ENCODE results near the gene LIPG.

LIPG gene

DNA sequence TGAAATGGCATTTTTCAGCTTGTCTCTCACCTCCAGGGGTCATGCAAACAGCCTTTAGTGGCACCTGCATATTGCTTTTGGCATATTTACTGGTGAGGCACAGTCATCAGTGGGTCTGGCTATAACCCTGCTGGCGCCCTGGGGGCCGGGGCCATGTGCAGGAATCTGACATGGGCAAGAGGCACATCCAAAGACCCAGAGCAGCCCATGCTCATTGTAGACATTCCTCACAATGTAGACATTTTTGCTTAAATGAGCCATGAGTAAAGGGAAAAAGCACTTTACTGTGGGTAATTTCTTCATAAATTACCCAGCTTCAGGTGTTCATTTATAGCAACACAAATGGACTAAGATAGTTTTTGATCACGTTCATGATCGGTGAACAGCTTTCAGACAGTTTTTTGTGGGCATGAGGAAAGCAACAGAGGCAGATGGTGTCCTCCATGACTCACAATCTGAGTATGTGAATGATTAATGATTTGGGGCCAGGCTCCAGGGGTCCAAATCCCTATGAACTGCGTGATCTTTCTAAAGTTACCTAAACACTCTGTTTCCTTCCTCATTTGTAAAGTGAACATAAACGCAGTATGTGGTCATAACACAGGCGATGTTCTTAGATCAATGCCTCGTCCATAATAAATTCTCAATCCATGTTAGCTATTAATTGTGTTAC, 85.8 kb downstream of the LIPG start:
- Histone ChIP-seq H3K36me3 (replicated peaks in 1 of 2; ENCODE audit: control insufficient read depth in 2 of 2, insufficient read depth in 2 of 2, low read length in 2 of 2) (no peaks in the 10 kb centered on the region), H3K27ac (replicated peaks; ENCODE audit: low read length) (no peak overlapping the region), H3K4me2 (ENCODE audit: insufficient read depth, low read length, poor library complexity, severe bottlenecking) (no peak overlapping the region), H3K4me1 (ENCODE audit: control insufficient read depth in 2 of 2, insufficient read depth in 1 of 2, low read depth in 1 of 2, low read length in 2 of 2) (peaks cover 3 to 5% of the 10 kb centered on the region in 2 donors), H3K4ac (ENCODE audit: low read length) (no peak overlapping the region), H3K27me3 (ENCODE audit: control insufficient read depth in 3 of 3, insufficient read depth in 3 of 3, low read depth in 1 of 3, low read length in 3 of 3) (no peaks in the 10 kb centered on the region), H2BK120ac (ENCODE audit: low read depth, low read length) (no peak overlapping the region), H3K14ac (ENCODE audit: low read length) (no peak overlapping the region), H3K9me3 (replicated peaks in 1 of 2; ENCODE audit: control insufficient read depth in 2 of 2, insufficient read depth in 1 of 2, low read depth in 1 of 2, low read length in 2 of 2) (no peaks in the 10 kb centered on the region), H3K79me1 (ENCODE audit: low read depth, low read length) (no peaks in the 10 kb centered on the region), H3K9ac (ENCODE audit: low read depth, low read length, poor library complexity) (no peak overlapping the region), H4K8ac (ENCODE audit: low read depth, low read length) (no peak overlapping the region), H2BK5ac (ENCODE audit: low read length) (no peak overlapping the region), H3K4me3 (ENCODE audit: low read length in 2 of 2) (no peak overlapping the region), H3K18ac (ENCODE audit: low read length) (no peak overlapping the region), H2BK15ac (ENCODE audit: low read length) (no peak overlapping the region), H4K91ac (ENCODE audit: low read depth, low read length, poor library complexity) (no peak overlapping the region), H2BK12ac (ENCODE audit: low read length) (no peak overlapping the region), H3K23ac (ENCODE audit: low read depth, low read length, poor library complexity) (no peak overlapping the region), H2AFZ (ENCODE audit: low read length) (no peak overlapping the region), H2AK5ac (ENCODE audit: low read depth, low read length) (no peak overlapping the region)
- WGBS, 2 donors (ENCODE audit: extremely low coverage in 2 of 2, insufficient read length in 2 of 2, insufficient replicate concordance in 1 of 2), result no CpG with 5 or more reads among the region's 8 CpGs
- DNase-seq (ENCODE audit: low spot score), result no peak

GRCh38 chr18:49648326-49648725, 86.5 kb downstream of the LIPG start:
- H2BK5ac ChIP-seq (ENCODE audit: low read length), result no peak overlapping the region
- peaks cover 6 to 8% of the 10 kb centered on the region in 2 donors for H3K4me1 ChIP-seq (ENCODE audit: control insufficient read depth in 2 of 2, insufficient read depth in 1 of 2, low read depth in 1 of 2, low read length in 2 of 2)
- no peak overlapping the region for H4K8ac ChIP-seq (ENCODE audit: low read depth, low read length)
- H3K79me1 ChIP-seq (ENCODE audit: low read depth, low read length), result no peaks in the 10 kb centered on the region
- no peak overlapping the region for H2BK120ac ChIP-seq (ENCODE audit: low read depth, low read length)
- no peak overlapping the region for H3K14ac ChIP-seq (ENCODE audit: low read length)
- no peaks in the 10 kb centered on the region for H3K27me3 ChIP-seq (ENCODE audit: control insufficient read depth in 3 of 3, insufficient read depth in 3 of 3, low read depth in 1 of 3, low read length in 3 of 3)
- H3K4me3 ChIP-seq (ENCODE audit: low read length in 2 of 2), result peak overlapping the region in 1 of 2 donors; percentile 21
- H4K91ac ChIP-seq (ENCODE audit: low read depth, low read length, poor library complexity), result no peak overlapping the region
- H2AK5ac ChIP-seq (ENCODE audit: low read depth, low read length), result no peak overlapping the region
- no CpG with 5 or more reads among the region's 5 CpGs for WGBS, 2 donors (ENCODE audit: extremely low coverage in 2 of 2, insufficient read length in 2 of 2, insufficient replicate concordance in 1 of 2)
- H2AFZ ChIP-seq (ENCODE audit: low read length), result no peak overlapping the region
- H3K9me3 ChIP-seq (replicated peaks in 1 of 2; ENCODE audit: control insufficient read depth in 2 of 2, insufficient read depth in 1 of 2, low read depth in 1 of 2, low read length in 2 of 2), result no peaks in the 10 kb centered on the region
- H3K27ac ChIP-seq (replicated peaks; ENCODE audit: low read length), result no peak overlapping the region
- H2BK12ac ChIP-seq (ENCODE audit: low read length), result no peak overlapping the region
- no peak overlapping the region for H3K18ac ChIP-seq (ENCODE audit: low read length)
- no peak for DNase-seq (ENCODE audit: low spot score)
- H3K4ac ChIP-seq (ENCODE audit: low read length), result no peak overlapping the region
- H2BK15ac ChIP-seq (ENCODE audit: low read length), result no peak overlapping the region
- H3K36me3 ChIP-seq (replicated peaks in 1 of 2; ENCODE audit: control insufficient read depth in 2 of 2, insufficient read depth in 2 of 2, low read length in 2 of 2), result no peaks in the 10 kb centered on the region
- no peak overlapping the region for H3K23ac ChIP-seq (ENCODE audit: low read depth, low read length, poor library complexity)
- H3K9ac ChIP-seq (ENCODE audit: low read depth, low read length, poor library complexity), result no peak overlapping the region
- H3K4me2 ChIP-seq (ENCODE audit: insufficient read depth, low read length, poor library complexity, severe bottlenecking), result no peak overlapping the region

Measured in neuronal stem cell (in vitro differentiated cells).